ENCODE measurements around the gene WDTC1. TPM values are rescaled to one million over a fixed set of nuclear protein-coding genes. Genes with fewer than 3 reads are reported as not detected.

The WDTC1 gene
- total and polyA plus RNA-seq, 2 of the 8 experiments (the other 6 are each of a cell fraction or from before 2014, with no cell fraction given): 7.5 to 18.7 TPM

- H3K14ac ChIP-seq (ENCODE audit: insufficient read length): no peak overlapping the region
- ChIA-PET CTCF (ENCODE audit: partially characterized antibody) (interaction anchor here (0.5 to 17.0 kb wide), 12 partner anchors 8 to 362 kb away, joined by 3 to 321 read pairs (median 37); partner anchors contain the start of genes MAP3K6, SYTL1 and TMEM222), POLR2A (ENCODE audit: partially characterized antibody) (interaction anchor here (1.4 to 2.4 kb wide), 2 partner anchors 9 to 10 kb away, joined by 12 to 14 read pairs; partner anchors contain the start of genes SYTL1 and TMEM222)
- H2BK15ac ChIP-seq (ENCODE audit: low read length): no peak overlapping the region
- peaks cover 0 to 24% of the 10 kb centered on the region in 2 experiments; a peak in 3 of 4 replicates for H3K79me2 ChIP-seq (ENCODE audit: control insufficient read depth in 1 of 2, insufficient read depth in 2 of 2, low read length in 2 of 2)
- no peak overlapping the region for H3K27ac ChIP-seq (ENCODE audit: low read depth, low read length)
- no peak overlapping the region for H2AK5ac ChIP-seq (ENCODE audit: low read depth, low read length)
- no peaks in the 10 kb centered on the region for H3K9me3 ChIP-seq (ENCODE audit: insufficient read depth in 2 of 2, low read depth in 1 of 2, low read length in 1 of 2)
- peaks cover 4 to 18% (median 11%) of the 10 kb centered on the region in 4 experiments; a peak in 7 of 8 replicates for H3K36me3 ChIP-seq (ENCODE audit: control insufficient read depth in 2 of 4, insufficient read depth in 4 of 4, low read length in 3 of 4)
- H2BK5ac ChIP-seq (ENCODE audit: low read depth, low read length): no peak overlapping the region
- no peak overlapping the region for H3K4me2 ChIP-seq (ENCODE audit: insufficient read depth in 1 of 2, low read depth in 2 of 2, low read length in 2 of 2)
- H2BK12ac ChIP-seq (ENCODE audit: low read depth, low read length): no peak overlapping the region
- H3K18ac ChIP-seq (ENCODE audit: extremely low read depth, low read length): no peak overlapping the region
- H3K4ac ChIP-seq (replicated peaks; ENCODE audit: insufficient read length, low read depth, low read length): no peak overlapping the region
- H2AFZ ChIP-seq (ENCODE audit: low read length): no peak overlapping the region
- H2BK20ac ChIP-seq (ENCODE audit: low read length): no peak overlapping the region
- no peak overlapping the region for H3K4me3 ChIP-seq (ENCODE audit: extremely low read depth in 1 of 4, insufficient read depth in 2 of 4, low read depth in 3 of 4, low read length in 4 of 4)
- no peak overlapping the region for H2BK120ac ChIP-seq (replicated peaks; ENCODE audit: low read depth, low read length)
- H3K23me2 ChIP-seq (ENCODE audit: low read depth, low read length): no peaks in the 10 kb centered on the region
- peaks cover 3% of the 10 kb centered on the region; the same call in 1 of the 2 replicates for H3K79me1 ChIP-seq (ENCODE audit: low read depth, low read length)
- H4K91ac ChIP-seq (replicated peaks; ENCODE audit: insufficient read length, low read length): no peak overlapping the region
- H3K56ac ChIP-seq (replicated peaks; ENCODE audit: insufficient read length, low read depth, low read length): no peak overlapping the region
- 96% methylated on average over 3 of the region's 3 CpGs; no CpG with 5 or more reads in 1 of the 2 experiments for WGBS, 2 experiments (ENCODE audit: extremely low coverage in 1 of 2, insufficient coverage in 1 of 2, insufficient read length in 1 of 2, insufficient replicate concordance in 2 of 2, low coverage in 1 of 2, low lambda C conversion rate in 2 of 2, missing lambda C conversion rate in 1 of 2)
- DNase-seq (ENCODE audit: low read depth in 1 of 2, low spot score in 2 of 2) (no peak), FAIRE-seq (no peak)
- no peak overlapping the region for H3K23ac ChIP-seq (ENCODE audit: insufficient read length)
- peaks cover 8 to 20% of the 10 kb centered on the region in 2 experiments for H4K20me1 ChIP-seq (replicated peaks in 1 of 2; ENCODE audit: control insufficient read depth in 1 of 2, insufficient read depth in 2 of 2, low read length in 2 of 2)
- H3K4me1 ChIP-seq (replicated peaks in 1 of 4; ENCODE audit: control insufficient read depth in 3 of 4, insufficient read depth in 4 of 4, low read length in 3 of 4): no peaks in the 10 kb centered on the region
- H4K5ac ChIP-seq (ENCODE audit: insufficient read length, low read depth, low read length): no peak overlapping the region
- H3K9ac ChIP-seq (replicated peaks in 1 of 4; ENCODE audit: extremely low read depth in 1 of 4, low read depth in 3 of 4, low read length in 3 of 4): no peak overlapping the region
- no peak overlapping the region for H4K8ac ChIP-seq (ENCODE audit: extremely low read depth, insufficient read depth, low read length)
- no peaks in the 10 kb centered on the region for H3K27me3 ChIP-seq (replicated peaks in 1 of 4; ENCODE audit: control insufficient read depth in 3 of 4, extremely low read depth in 1 of 4, insufficient read depth in 3 of 4, low read length in 3 of 4)
- TF ChIP-seq TBP (IDR thresholded peaks at IDR 0.05; ENCODE audit: low read depth, low read length) (no peak), BCL11A (IDR thresholded peaks at IDR 0.05; ENCODE audit: low read depth in 2 of 2, low read length in 2 of 2) (no peak), POLR2AphosphoS5 (IDR thresholded peaks at IDR 0.05; ENCODE audit: low read depth, low read length) (no peak), EP300 (IDR thresholded peaks at IDR 0.05; ENCODE audit: borderline replicate concordance in 1 of 2, low read depth in 2 of 2, low read length in 2 of 2) (no peak), EGR1 (IDR thresholded peaks at IDR 0.05; ENCODE audit: borderline replicate concordance, low read depth, low read length) (no peak), RBBP5 (IDR thresholded peaks at IDR 0.05; ENCODE audit: borderline replicate concordance, low read depth, low read length) (no peak), YY1 (IDR thresholded peaks at IDR 0.05; ENCODE audit: low read depth, low read length) (no peak), SP4 (IDR thresholded peaks at IDR 0.05; ENCODE audit: low read length) (no peak), KDM1A (IDR thresholded peaks at IDR 0.05; ENCODE audit: borderline replicate concordance, low read length) (no peak), SIN3A (conservative IDR thresholded peaks at IDR 0.05 in 1 of 2, IDR thresholded peaks at IDR 0.05 in 1 of 2; ENCODE audit: low read depth in 1 of 2, low read length in 2 of 2) (no peak), POU5F1 (IDR thresholded peaks at IDR 0.05; ENCODE audit: low read depth, low read length) (no peak), TAF1 (IDR thresholded peaks at IDR 0.05; ENCODE audit: low read depth, low read length) (no peak), CHD2 (IDR thresholded peaks at IDR 0.05; ENCODE audit: low read length) (no peak), RAD21 (IDR thresholded peaks at IDR 0.05 in 1 of 2, conservative IDR thresholded peaks at IDR 0.05 in 1 of 2; ENCODE audit: low read depth in 2 of 2, low read length in 2 of 2) (no peak)
These were observed 97.0 kb downstream of the WDTC1 start for GRCh38 chr1:27331426-27331825.
